GM12801 (cell line): ENCODE results near the gene HACD3.

Experiments
- CTCF ChIP-seq: IDR thresholded peaks from one replicate; pipeline ENCODE4 v1.5.1; 2011; ENCODE audit warnings: control low read depth; ENCODE audit not compliant: insufficient read length; ENCODE audit errors: extremely low read depth

HACD3 gene

GRCh38 chr15:65550681-65551098, 20.4 kb downstream of the HACD3 start:
- TF ChIP-seq CTCF: no peak

GRCh38 chr15:65551183-65551582, 20.9 kb downstream of the HACD3 start:
- no peak for TF ChIP-seq CTCF

GRCh38 chr15:65553691-65554090, 23.4 kb downstream of the HACD3 start:
- no peak for TF ChIP-seq CTCF

GRCh38 chr15:65556622-65557021, 26.4 kb downstream of the HACD3 start:
- no peak for TF ChIP-seq CTCF

- no peak for TF ChIP-seq CTCF
Measured at GRCh38 chr15:65558336-65558735, 28.1 kb downstream of the HACD3 start.

GRCh38 chr15:65558997-65559760, 28.9 kb downstream of the HACD3 start:
- no peak for TF ChIP-seq CTCF

GRCh38 chr15:65559941-65560340, 29.7 kb downstream of the HACD3 start:
- no peak for TF ChIP-seq CTCF
